ENCODE data around the gene EPB41L4A. TPM values are rescaled to one million over a fixed set of nuclear protein-coding genes. Genes with fewer than 3 reads are reported as not detected.
A peak's percentile ranks its signal among the peaks of the same experiment; 100 is the strongest.

The EPB41L4A gene
- total and polyA plus RNA-seq, 12 donors = 6.2 to 28.4 (median 17.5) TPM

DNA sequence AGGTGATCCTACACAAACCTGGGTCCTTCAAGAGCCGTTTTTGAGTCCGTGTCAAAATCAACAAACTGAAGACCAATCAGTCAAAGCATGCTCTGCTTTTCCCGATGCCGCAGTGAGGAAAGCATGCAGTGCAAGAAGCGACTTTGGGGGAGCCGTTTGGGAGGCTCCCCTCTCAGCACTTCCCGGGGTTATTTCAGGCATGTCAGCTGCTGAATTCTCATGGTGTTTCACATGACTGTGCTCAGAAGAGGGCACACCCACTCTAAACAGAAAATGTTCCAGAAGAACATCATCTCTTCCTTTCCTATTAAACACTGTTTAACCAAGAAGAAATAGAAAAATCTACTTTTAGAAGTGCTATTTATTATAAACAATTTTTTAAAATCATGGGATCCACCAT lies 125.5 kb downstream of the EPB41L4A start:
- peak overlapping the region in 4 of 10 donors; percentile 2 to 19 (median 12) for H3K27ac ChIP-seq
- intact Hi-C loops (cut with DNase I) = no loop called here
- H3K4me1 ChIP-seq = peaks cover 0 to 40% (median 19%) of the 10 kb centered on the region in 9 donors
- 18 to 27% methylated on average over 7 of the region's 7 CpGs for WGBS, 2 donors
- DNase-seq (no peak), ATAC-seq (peak in 7 of 8 donors; percentile 57 to 91 (median 82))
- no peaks in the 10 kb centered on the region for H3K27me3 ChIP-seq
- H3K4me3 ChIP-seq = peak overlapping the region in 6 of 10 donors; percentile 1 to 42 (median 21)
- H3K9me3 ChIP-seq = peaks cover 0 to 10% (median 2%) of the 10 kb centered on the region in 11 donors
- TF ChIP-seq CTCF (IDR thresholded peaks at IDR 0.05) = no peak
- H3K36me3 ChIP-seq = no peaks in the 10 kb centered on the region

GRCh38 chr5:112290691-112291090 lies 128.4 kb downstream of the EPB41L4A start:
- Histone ChIP-seq H3K4me1 (peaks cover 0 to 40% (median 19%) of the 10 kb centered on the region in 9 donors), H3K9me3 (no peaks in the 10 kb centered on the region), H3K4me3 (no peak overlapping the region), H3K36me3 (no peaks in the 10 kb centered on the region), H3K27ac (no peak overlapping the region), H3K27me3 (no peaks in the 10 kb centered on the region)
- ATAC-seq (peak in 1 of 8 donors; percentile 27), DNase-seq (no peak)
- TF ChIP-seq CTCF (IDR thresholded peaks at IDR 0.05) = no peak
- intact Hi-C loops (cut with DNase I) = no loop called here

GRCh38 chr5:112289465-112289864 lies 129.6 kb downstream of the EPB41L4A start:
- Histone ChIP-seq H3K4me1 (peaks cover 0 to 42% (median 18%) of the 10 kb centered on the region in 9 donors), H3K4me3 (no peak overlapping the region), H3K9me3 (no peaks in the 10 kb centered on the region), H3K36me3 (no peaks in the 10 kb centered on the region), H3K27me3 (no peaks in the 10 kb centered on the region), H3K27ac (no peak overlapping the region)
- intact Hi-C loops (cut with DNase I) = no loop called here
- WGBS, 2 donors = 96 to 97% methylated on average over 4 of the region's 4 CpGs
- DNase-seq (no peak), ATAC-seq (peak in 1 of 8 donors; percentile 9)
- no peak for TF ChIP-seq CTCF (IDR thresholded peaks at IDR 0.05)

- intact Hi-C loops (cut with DNase I) = no loop called here
- H3K4me3 ChIP-seq = no peak overlapping the region
- no peak for TF ChIP-seq CTCF (IDR thresholded peaks at IDR 0.05)
- H3K9me3 ChIP-seq = no peaks in the 10 kb centered on the region
- no peaks in the 10 kb centered on the region for H3K36me3 ChIP-seq
- ATAC-seq = peak in 4 of 8 donors; percentile 31 to 58 (median 50)
- 57 to 78% methylated on average over 5 of the region's 5 CpGs for WGBS, 2 donors
- no peak for DNase-seq
- H3K27me3 ChIP-seq = no peaks in the 10 kb centered on the region
- H3K4me1 ChIP-seq = peaks cover 0 to 19% (median 6%) of the 10 kb centered on the region in 9 donors
- H3K27ac ChIP-seq = no peak overlapping the region
Measured at GRCh38 chr5:112283943-112284929, 134.8 kb downstream of the EPB41L4A start.

Data from heart right ventricle (tissue), 16 donors.